HG03108 (cell line): ENCODE measurements around the gene ARL16.
A peak's percentile ranks its signal among the peaks of the same experiment; 100 is the strongest.
"Not testable (repeated sequence)": the region's sequence is repeated elsewhere in the genome, so short reads cannot be mapped to it uniquely, and the experiment has no call there.

Experiments used
- ATAC-seq: cut with Tn5 transposase; IDR thresholded peaks from one replicate; pipeline ENCODE4 v1.9.1; 2021; ENCODE audit warnings: moderate library complexity; ENCODE audit not compliant: unreplicated experiment

ARL16 gene

DNA sequence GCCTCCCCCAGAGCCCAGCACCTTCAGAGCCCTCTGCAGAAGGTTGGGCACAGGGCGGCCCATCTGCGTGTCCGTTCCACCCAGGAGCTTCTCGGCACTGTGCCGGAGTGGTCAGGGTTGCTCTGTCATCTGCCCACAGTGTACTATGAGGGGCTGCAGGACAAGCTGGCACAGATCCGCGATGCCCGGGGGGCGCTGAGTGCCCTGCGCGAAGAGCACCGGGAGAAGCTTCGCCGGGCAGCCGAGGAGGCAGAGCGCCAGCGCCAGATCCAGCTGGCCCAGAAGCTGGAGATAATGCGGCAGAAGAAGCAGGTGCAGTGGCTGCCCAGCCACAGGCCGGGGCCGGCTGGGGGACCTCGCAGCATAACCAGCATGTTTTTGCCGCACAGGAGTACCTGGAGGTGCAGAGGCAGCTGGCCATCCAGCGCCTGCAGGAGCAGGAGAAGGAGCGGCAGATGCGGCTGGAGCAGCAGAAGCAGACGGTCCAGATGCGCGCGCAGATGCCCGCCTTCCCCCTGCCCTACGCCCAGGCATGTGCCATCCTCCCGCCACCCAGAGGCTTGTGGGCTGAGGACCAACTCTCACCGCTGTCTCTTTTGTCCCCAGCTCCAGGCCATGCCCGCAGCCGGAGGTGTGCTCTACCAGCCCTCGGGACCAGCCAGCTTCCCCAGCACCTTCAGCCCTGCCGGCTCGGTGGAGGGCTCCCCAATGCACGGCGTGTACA is 12.8 kb upstream of the ARL16 start:
- ATAC-seq, result no peak

GRCh38 chr17:81695801-81696200 is 12.2 kb upstream of the ARL16 start:
- no peak for ATAC-seq

- no peak for ATAC-seq
These were observed 11.6 kb upstream of the ARL16 start for GRCh38 chr17:81695211-81695610.

- ATAC-seq, result no peak
These were observed 11.2 kb upstream of the ARL16 start for GRCh38 chr17:81694810-81695209.

GRCh38 chr17:81693509-81694210 is 10.1 kb upstream of the ARL16 start:
- ATAC-seq, result no peak

- no peak for ATAC-seq
These were observed 8.0 kb upstream of the ARL16 start for GRCh38 chr17:81691608-81692007.

GRCh38 chr17:81691196-81691595 is 7.6 kb upstream of the ARL16 start:
- ATAC-seq, result no peak

DNA sequence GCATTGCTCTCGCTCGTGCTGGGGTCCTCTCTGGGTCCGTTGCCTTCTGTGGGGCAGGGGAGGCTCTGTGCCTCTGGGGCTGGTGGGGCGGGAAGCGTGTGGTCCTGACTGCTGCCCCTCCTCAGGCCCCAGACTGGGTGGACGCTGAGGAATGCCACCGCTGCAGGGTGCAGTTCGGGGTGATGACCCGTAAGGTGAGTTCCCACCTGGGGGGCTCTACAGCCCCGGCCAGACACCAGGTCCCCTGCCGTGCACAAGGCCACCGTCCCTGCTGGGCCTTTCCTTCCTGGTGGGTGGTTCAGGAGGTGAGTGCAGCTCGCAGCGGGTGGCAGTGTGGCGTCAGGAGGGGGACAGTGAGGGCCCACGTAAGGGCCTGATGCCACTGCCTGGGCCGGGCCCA is 7.0 kb upstream of the ARL16 start:
- no peak for ATAC-seq

- ATAC-seq, result no peak
These were observed 6.5 kb upstream of the ARL16 start for GRCh38 chr17:81690066-81690465.

DNA sequence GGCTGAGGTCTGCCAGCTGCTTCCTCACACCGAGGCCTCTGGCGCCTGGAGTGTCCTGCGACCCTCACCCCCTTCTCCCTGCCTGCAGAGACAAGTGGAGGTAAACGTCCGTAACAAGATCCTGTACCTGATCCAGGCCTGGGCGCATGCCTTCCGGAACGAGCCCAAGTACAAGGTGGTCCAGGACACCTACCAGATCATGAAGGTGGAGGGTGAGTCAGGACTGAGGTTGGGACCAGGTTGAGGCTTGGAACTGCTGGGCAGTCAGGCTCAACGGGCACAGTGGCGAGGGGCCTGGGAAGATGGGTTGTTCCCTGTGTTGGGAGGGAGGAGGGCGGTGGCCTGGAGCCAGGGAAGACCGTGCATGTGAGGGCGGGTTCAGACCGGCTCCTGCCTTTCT is 5.0 kb upstream of the ARL16 start:
- no peak for ATAC-seq

- no peak for ATAC-seq
These were observed 4.4 kb upstream of the ARL16 start for GRCh38 chr17:81687770-81688541.

DNA sequence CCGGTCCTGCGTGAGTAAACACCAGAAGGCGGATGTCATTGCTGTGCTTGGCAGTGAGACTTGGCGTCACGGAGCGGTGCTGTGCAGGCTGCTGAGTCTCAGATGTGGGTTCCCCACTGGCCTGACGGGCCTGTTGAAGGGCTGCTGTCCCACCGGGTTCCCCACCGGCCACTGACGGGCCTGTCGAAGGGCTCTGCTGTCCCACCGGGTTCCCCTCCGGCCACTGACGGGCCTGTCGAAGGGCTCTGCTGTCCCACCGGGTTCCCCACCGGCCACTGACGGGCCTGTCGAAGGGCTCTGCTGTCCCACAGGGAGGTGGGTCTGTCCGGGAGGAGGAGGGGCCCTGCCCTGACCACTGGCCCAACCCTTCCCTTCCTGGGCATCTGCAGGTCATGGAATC is 3.0 kb upstream of the ARL16 start:
- no peak for ATAC-seq

GRCh38 chr17:81685108-81685507 is 1.5 kb upstream of the ARL16 start:
- no peak for ATAC-seq

DNA sequence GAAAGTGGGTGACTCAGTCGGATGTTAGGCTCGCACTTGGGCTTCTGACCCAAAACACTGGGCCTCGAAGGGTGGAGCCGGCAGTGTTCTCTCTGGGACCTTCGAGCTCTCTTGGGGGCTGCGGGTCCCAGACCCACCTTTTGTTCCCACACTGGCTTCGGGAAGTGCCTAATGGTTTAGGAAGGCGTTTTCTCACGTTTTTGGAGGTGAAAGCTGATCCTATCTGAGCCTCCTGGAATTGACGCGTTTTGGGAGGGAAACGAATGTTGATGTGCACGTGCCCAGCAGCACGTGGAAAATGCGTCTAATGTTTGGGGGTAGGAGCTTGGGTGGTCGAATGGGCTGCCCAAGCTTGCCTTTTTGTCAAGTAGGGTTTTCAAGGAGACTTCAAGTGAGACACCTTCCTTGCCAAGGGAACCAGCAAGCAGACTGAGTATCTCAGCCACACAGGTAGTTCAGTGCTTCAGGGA is 880 bp upstream of the ARL16 start:
- no peak for ATAC-seq

GRCh38 chr17:81683208-81683583 is 401 bp downstream of the ARL16 start:
- ATAC-seq, result peak; percentile 17

DNA sequence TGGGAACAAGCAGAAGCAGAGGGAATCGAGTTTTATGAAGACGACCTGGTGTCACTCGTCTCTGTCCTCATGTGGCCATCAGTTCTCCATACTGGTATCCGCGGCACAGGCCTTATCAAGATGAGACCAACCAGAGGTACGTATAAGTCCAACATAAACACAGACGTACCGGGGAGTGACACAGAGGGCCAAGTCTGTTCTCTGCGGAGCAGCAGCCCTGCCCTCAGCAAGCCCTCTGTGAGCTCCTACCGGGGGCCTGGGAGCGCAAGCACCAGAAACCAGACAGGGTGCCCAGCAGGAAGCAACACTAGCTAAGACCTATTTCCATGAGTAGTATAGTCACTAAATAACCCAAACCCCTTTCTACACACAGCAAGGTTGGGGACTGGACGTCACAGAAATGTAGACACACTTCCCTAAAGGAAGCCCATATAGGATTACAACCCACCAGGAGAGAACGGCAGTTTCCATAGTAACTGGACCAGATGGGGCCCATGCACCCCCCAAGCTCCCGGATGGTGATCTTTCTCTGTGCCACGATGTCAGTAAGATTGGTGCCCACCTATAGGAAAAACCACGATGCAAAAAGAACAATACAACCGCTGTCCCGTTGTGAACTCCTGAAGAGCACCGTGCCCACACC is 911 bp downstream of the ARL16 start:
- ATAC-seq, result no peak

DNA sequence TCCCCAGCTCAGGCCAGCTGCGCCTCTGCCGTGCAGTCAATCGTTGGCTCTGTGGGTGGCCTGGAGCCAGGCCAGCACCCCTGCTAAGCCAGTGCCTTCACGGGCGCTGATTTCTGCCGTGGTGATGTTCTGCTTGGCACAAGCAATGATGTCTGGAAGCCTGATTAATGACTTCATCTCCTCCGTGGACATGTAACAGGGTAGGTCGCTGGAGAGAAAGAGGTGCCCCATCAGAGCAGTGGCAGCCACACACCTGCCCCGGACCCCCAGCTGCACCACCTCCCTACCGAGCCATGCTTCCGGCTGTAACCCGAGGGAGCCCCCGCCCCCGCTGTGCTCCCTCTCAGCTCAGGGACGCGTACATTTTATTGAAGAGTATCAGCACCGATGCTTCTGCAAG is 1.9 kb downstream of the ARL16 start:
- no peak for ATAC-seq

DNA sequence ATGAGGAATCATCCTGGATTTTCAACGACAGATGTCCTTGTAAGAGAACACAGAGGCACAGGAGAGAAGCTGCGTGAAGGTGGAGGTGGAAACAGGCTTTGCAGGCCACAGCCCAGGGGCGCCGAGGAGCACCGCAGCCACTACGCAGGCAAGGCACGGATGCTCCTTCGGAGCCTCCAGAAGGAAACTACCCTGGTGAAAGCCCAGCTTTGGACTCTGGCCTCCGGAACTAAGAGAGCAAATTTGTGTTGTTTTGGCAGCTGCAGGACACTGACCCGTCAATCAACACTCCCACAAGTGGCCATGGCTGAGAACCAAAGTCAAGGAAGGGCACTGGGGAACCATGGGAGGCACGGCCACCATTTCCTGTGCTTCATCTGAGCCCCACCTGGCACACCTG is 3.4 kb downstream of the ARL16 start:
- no peak for ATAC-seq

GRCh38 chr17:81676906-81677305 is 6.7 kb downstream of the ARL16 start:
- ATAC-seq, result no peak

DNA sequence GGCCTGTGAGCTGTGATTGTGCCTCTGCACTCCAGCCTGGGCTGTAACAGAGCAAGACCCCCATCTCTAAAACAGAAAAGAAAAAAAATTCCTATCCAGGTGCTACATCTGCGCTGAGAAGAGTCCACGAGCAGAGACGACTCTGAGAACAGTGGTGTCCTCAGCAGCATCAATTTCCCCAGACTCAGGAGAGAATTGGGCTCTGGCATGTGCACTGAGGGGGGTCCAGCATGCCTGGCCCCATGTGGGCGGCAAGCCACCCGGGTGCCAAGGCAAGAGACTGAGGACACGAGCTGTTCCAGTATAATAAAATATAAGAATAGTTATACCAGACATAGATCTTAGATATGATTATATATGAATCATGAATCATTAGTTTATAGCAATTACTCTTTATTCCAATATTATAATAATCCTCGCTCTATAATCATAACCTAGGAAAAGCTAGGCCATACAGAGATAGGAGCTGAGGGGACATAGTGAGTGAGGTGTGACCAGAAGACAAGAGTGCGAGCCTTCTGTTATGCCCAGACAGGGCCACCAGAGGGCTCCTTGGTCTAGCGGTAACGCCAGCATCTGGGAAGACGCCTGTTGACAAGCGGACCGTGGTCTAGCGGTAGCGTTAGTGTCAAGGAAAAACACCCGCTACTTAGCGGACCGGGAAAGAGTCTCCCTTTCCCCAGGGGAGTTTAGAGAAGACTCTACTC is 7.9 kb downstream of the ARL16 start:
- not testable (repeated sequence) for ATAC-seq
